Large intestine (tissue), 3 donors: ENCODE results near the gene FOXK2. TPM values are rescaled to one million over a fixed set of nuclear protein-coding genes. Genes with fewer than 3 reads are reported as not detected.
A peak's percentile ranks its signal among the peaks of the same experiment; 100 is the strongest.

Experiments used
- DNase-seq, 2 donors: peaks; one replicate each; pipeline versions ENCODE4 v3.0.0 to v3.0.0-alpha.2; 2013
- H3K27ac ChIP-seq: one replicate; pipeline ENCODE4 v1.5.1; 2013; ENCODE audit warnings: low read length
- H3K27me3 ChIP-seq: 2 replicates; pipeline ENCODE4 v1.6.1; 2013; ENCODE audit warnings: low read length; ENCODE audit not compliant: control insufficient read depth, insufficient read depth
- H3K36me3 ChIP-seq: 2 replicates; pipeline ENCODE4 v1.6.1; 2013; ENCODE audit warnings: low read length; ENCODE audit not compliant: control insufficient read depth, insufficient read depth
- H3K4me1 ChIP-seq: one replicate; pipeline ENCODE4 v1.6.1; 2013; ENCODE audit warnings: low read length; ENCODE audit not compliant: control insufficient read depth, insufficient read depth
- H3K4me3 ChIP-seq: one replicate; pipeline ENCODE4 v1.5.1; 2013; ENCODE audit warnings: low read length
- H3K9me3 ChIP-seq: one replicate; pipeline ENCODE4 v1.6.1; 2013; ENCODE audit warnings: mild to moderate bottlenecking, low read depth, low read length, moderate library complexity; ENCODE audit not compliant: control insufficient read depth
- WGBS: methylation state at CpG from one replicate; pipeline ENCODE4 v1.1.5; 2013; ENCODE audit warnings: low lambda C conversion rate; ENCODE audit not compliant: insufficient coverage; 5-methylcytosine and 5-hydroxymethylcytosine counted together
- polyA plus RNA-seq: library from polyadenylated mRNA; unstranded; fragments of 120-200 nt; gene quantifications from one replicate; pipeline ENCODE4 v1.2.1, GENCODE V29; 2013

FOXK2 gene
- polyA plus RNA-seq, 1 donor = 29.7 TPM

GRCh38 chr17:82619641-82620040 lies 100.1 kb downstream of the FOXK2 start:
- Histone ChIP-seq H3K27ac (no peak overlapping the region), H3K4me3 (no peak overlapping the region), H3K9me3 (no peaks in the 10 kb centered on the region), H3K4me1 (no peaks in the 10 kb centered on the region), H3K27me3 (no peaks in the 10 kb centered on the region), H3K36me3 (peaks cover 78% of the 10 kb centered on the region)
- no peak for DNase-seq
- 100% methylated on average over 1 of the region's 10 CpGs for WGBS

GRCh38 chr17:82623707-82624106 lies 104.2 kb downstream of the FOXK2 start:
- H3K27me3 ChIP-seq = no peaks in the 10 kb centered on the region
- peaks cover 73% of the 10 kb centered on the region for H3K36me3 ChIP-seq
- WGBS = no CpG with 5 or more reads among the region's 15 CpGs
- DNase-seq = no peak
- no peaks in the 10 kb centered on the region for H3K9me3 ChIP-seq
- no peaks in the 10 kb centered on the region for H3K4me1 ChIP-seq
- H3K4me3 ChIP-seq = no peak overlapping the region
- no peak overlapping the region for H3K27ac ChIP-seq

- no CpG with 5 or more reads among the region's 21 CpGs for WGBS
- H3K27me3 ChIP-seq = no peaks in the 10 kb centered on the region
- no peak overlapping the region for H3K27ac ChIP-seq
- DNase-seq = no peak
- H3K9me3 ChIP-seq = no peaks in the 10 kb centered on the region
- no peak overlapping the region for H3K4me3 ChIP-seq
- H3K4me1 ChIP-seq = no peaks in the 10 kb centered on the region
- H3K36me3 ChIP-seq = peaks cover 63% of the 10 kb centered on the region
These were observed 107.9 kb downstream of the FOXK2 start for GRCh38 chr17:82627405-82627804.

GRCh38 chr17:82629748-82630147 lies 110.2 kb downstream of the FOXK2 start:
- H3K27ac ChIP-seq = no peak overlapping the region
- H3K9me3 ChIP-seq = no peaks in the 10 kb centered on the region
- no peak overlapping the region for H3K4me3 ChIP-seq
- H3K4me1 ChIP-seq = no peaks in the 10 kb centered on the region
- no CpG with 5 or more reads among the region's 8 CpGs for whole genome bisulfite sequencing
- no peak for DNase-seq
- peaks cover 56% of the 10 kb centered on the region for H3K36me3 ChIP-seq
- no peaks in the 10 kb centered on the region for H3K27me3 ChIP-seq

- no peak for DNase-seq
- Histone ChIP-seq H3K4me3 (no peak overlapping the region), H3K9me3 (no peaks in the 10 kb centered on the region), H3K36me3 (peaks cover 51% of the 10 kb centered on the region), H3K27ac (no peak overlapping the region), H3K27me3 (no peaks in the 10 kb centered on the region), H3K4me1 (no peaks in the 10 kb centered on the region)
- no CpG with 5 or more reads among the region's 12 CpGs for WGBS
These were observed 110.7 kb downstream of the FOXK2 start for GRCh38 chr17:82630212-82630611.

GRCh38 chr17:82631544-82631943 lies 112.0 kb downstream of the FOXK2 start:
- Histone ChIP-seq H3K9me3 (peaks cover 2% of the 10 kb centered on the region), H3K36me3 (peaks cover 50% of the 10 kb centered on the region), H3K27me3 (no peaks in the 10 kb centered on the region), H3K4me3 (no peak overlapping the region), H3K27ac (no peak overlapping the region), H3K4me1 (no peaks in the 10 kb centered on the region)
- WGBS = no CpG with 5 or more reads among the region's 6 CpGs
- DNase-seq = no peak

- Histone ChIP-seq H3K36me3 (peaks cover 45% of the 10 kb centered on the region), H3K27me3 (no peaks in the 10 kb centered on the region)
- WGBS = 100% methylated on average over 1 of the region's 8 CpGs
These were observed 112.9 kb downstream of the FOXK2 start for GRCh38 chr17:82632451-82632850.

GRCh38 chr17:82633343-82633742 lies 113.8 kb downstream of the FOXK2 start:
- H3K27me3 ChIP-seq = no peaks in the 10 kb centered on the region
- H3K9me3 ChIP-seq = peaks cover 11% of the 10 kb centered on the region
- H3K27ac ChIP-seq = no peak overlapping the region
- H3K4me3 ChIP-seq = no peak overlapping the region
- no peak for DNase-seq
- no peaks in the 10 kb centered on the region for H3K4me1 ChIP-seq
- peaks cover 44% of the 10 kb centered on the region for H3K36me3 ChIP-seq

More at GRCh38 chr17:82632451-82632850, 112.9 kb downstream of the FOXK2 start:
- peaks cover 8% of the 10 kb centered on the region for H3K9me3 ChIP-seq
- no peak for DNase-seq
- no peak overlapping the region for H3K27ac ChIP-seq
- H3K4me3 ChIP-seq = no peak overlapping the region
- H3K4me1 ChIP-seq = no peaks in the 10 kb centered on the region

- 37% methylated on average over 6 of the region's 16 CpGs for WGBS
- DNase-seq = peak in 1 of 2 donors; percentile 78
- Histone ChIP-seq H3K27ac (peak overlapping the region; percentile 63), H3K4me1 (no peaks in the 10 kb centered on the region), H3K27me3 (no peaks in the 10 kb centered on the region), H3K9me3 (peaks cover 16% of the 10 kb centered on the region), H3K36me3 (peaks cover 41% of the 10 kb centered on the region), H3K4me3 (no peak overlapping the region)
These were observed 117.4 kb downstream of the FOXK2 start for GRCh38 chr17:82636626-82637598.

- peaks cover 53% of the 10 kb centered on the region for H3K36me3 ChIP-seq
These were observed 118.7 kb downstream of the FOXK2 start for GRCh38 chr17:82638183-82638773.

More at GRCh38 chr17:82638183-82638773, 118.7 kb downstream of the FOXK2 start:
- H3K27me3 ChIP-seq = no peaks in the 10 kb centered on the region
- no peak overlapping the region for H3K4me3 ChIP-seq
- H3K9me3 ChIP-seq = peaks cover 16% of the 10 kb centered on the region
- no peak for DNase-seq
- whole genome bisulfite sequencing = 94% methylated on average over 2 of the region's 5 CpGs
- no peak overlapping the region for H3K27ac ChIP-seq
- H3K4me1 ChIP-seq = no peaks in the 10 kb centered on the region
